Esophagus muscularis mucosa (tissue), 3 donors: ENCODE results near the gene PREX1.

Source experiments
- POLR2A ChIP-seq: fragments of 450-650 bp; IDR thresholded peaks from one replicate; pipeline ENCODE4 v1.6.1; 2017; ENCODE audit warnings: antibody characterized with exemption, moderate library complexity, mild to moderate bottlenecking, low read depth
- TF ChIP-seq, protein P1 (sequence below), 3 experiments: fragments of 200-600 bp in 2 of 3; fragments of 450-650 bp in 1 of 3; sonication (generic) in 2 of 3; IDR thresholded peaks; one replicate each; pipeline ENCODE4 v1.5.1; 2017 to 2019; ENCODE audit warnings: antibody characterized with exemption in 3 of 3, mild to moderate bottlenecking in 2 of 3, moderate library complexity in 1 of 3

DNA sequence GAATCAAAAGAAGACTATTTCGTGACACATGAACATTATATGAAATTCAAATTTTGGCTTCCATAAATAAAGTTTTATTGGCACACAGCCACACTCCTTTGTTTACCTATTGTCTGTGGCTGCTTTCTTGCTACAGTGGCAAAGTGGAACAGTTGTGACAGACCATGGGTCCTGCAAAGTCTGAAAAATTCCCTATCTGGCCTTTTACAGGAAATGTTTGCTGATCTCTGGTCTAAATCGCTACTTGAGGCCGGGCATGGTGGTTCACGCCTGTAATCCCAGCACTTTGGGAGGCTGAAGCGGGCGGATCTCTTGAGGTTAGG lies 23.1 kb upstream of the PREX1 start:
- TF ChIP-seq, protein P1, sequence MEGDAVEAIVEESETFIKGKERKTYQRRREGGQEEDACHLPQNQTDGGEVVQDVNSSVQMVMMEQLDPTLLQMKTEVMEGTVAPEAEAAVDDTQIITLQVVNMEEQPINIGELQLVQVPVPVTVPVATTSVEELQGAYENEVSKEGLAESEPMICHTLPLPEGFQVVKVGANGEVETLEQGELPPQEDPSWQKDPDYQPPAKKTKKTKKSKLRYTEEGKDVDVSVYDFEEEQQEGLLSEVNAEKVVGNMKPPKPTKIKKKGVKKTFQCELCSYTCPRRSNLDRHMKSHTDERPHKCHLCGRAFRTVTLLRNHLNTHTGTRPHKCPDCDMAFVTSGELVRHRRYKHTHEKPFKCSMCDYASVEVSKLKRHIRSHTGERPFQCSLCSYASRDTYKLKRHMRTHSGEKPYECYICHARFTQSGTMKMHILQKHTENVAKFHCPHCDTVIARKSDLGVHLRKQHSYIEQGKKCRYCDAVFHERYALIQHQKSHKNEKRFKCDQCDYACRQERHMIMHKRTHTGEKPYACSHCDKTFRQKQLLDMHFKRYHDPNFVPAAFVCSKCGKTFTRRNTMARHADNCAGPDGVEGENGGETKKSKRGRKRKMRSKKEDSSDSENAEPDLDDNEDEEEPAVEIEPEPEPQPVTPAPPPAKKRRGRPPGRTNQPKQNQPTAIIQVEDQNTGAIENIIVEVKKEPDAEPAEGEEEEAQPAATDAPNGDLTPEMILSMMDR (IDR thresholded peaks at IDR 0.05), result no peak
- TF ChIP-seq POLR2A, result no peak
